Measurements from ENCODE around the gene PEAK3.

Gene PEAK3

GRCh38 chr19:2318923-2319322 lies 36.9 kb upstream of the PEAK3 start:
- Histone ChIP-seq H3F3A (ENCODE audit: insufficient read depth, low read length) (peaks cover 5% of the 10 kb centered on the region; the same call in 1 of the 2 replicates), H3K4me2 (ENCODE audit: low read depth, low read length) (no peak overlapping the region), H3K27ac (ENCODE audit: low read length) (no peak overlapping the region), H4K20me1 (ENCODE audit: insufficient read depth, low read length) (no peaks in the 10 kb centered on the region), H3K4me1 (ENCODE audit: low read length) (no peaks in the 10 kb centered on the region), H3K9ac (ENCODE audit: low read length) (no peak overlapping the region), H3K9me2 (replicated peaks; ENCODE audit: insufficient read depth, low read length) (no peaks in the 10 kb centered on the region), H3K27me3 (replicated peaks; ENCODE audit: insufficient read depth, low read length) (peaks cover 18% of the 10 kb centered on the region), H3K9me3 (replicated peaks; ENCODE audit: insufficient read depth, low read length) (no peaks in the 10 kb centered on the region), H3K4me3 (ENCODE audit: low read length) (no peak overlapping the region), H3K36me3 (replicated peaks; ENCODE audit: insufficient read depth, low read length) (no peaks in the 10 kb centered on the region), H2AFZ (ENCODE audit: low read length) (no peak overlapping the region), H3K79me2 (ENCODE audit: low read length) (peaks cover 4% of the 10 kb centered on the region)
- no peak for DNase-seq
- no peak for TF ChIP-seq EZH2 (optimal IDR thresholded peaks at IDR 0.05; ENCODE audit: low read depth, low read length)
- TF ChIP-seq EZH2phosphoT487 (IDR thresholded peaks at IDR 0.05; ENCODE audit: low read length): no peak
- no peak for TF ChIP-seq CTCF (IDR thresholded peaks at IDR 0.05; ENCODE audit: low read length)

- no peak overlapping the region for H3K27ac ChIP-seq (ENCODE audit: low read length)
- peaks cover 5% of the 10 kb centered on the region; the same call in 1 of the 2 replicates for H3F3A ChIP-seq (ENCODE audit: insufficient read depth, low read length)
- no peaks in the 10 kb centered on the region for H3K36me3 ChIP-seq (replicated peaks; ENCODE audit: insufficient read depth, low read length)
- H2AFZ ChIP-seq (ENCODE audit: low read length): no peak overlapping the region
- TF ChIP-seq CTCF (IDR thresholded peaks at IDR 0.05; ENCODE audit: low read length) (no peak), EZH2phosphoT487 (IDR thresholded peaks at IDR 0.05; ENCODE audit: low read length) (no peak), EZH2 (optimal IDR thresholded peaks at IDR 0.05; ENCODE audit: low read depth, low read length) (no peak)
- peaks cover 30% of the 10 kb centered on the region for H3K27me3 ChIP-seq (replicated peaks; ENCODE audit: insufficient read depth, low read length)
- no peaks in the 10 kb centered on the region for H3K9me2 ChIP-seq (replicated peaks; ENCODE audit: insufficient read depth, low read length)
- H3K4me3 ChIP-seq (ENCODE audit: low read length): no peak overlapping the region
- H3K79me2 ChIP-seq (ENCODE audit: low read length): no peaks in the 10 kb centered on the region
- H4K20me1 ChIP-seq (ENCODE audit: insufficient read depth, low read length): no peaks in the 10 kb centered on the region
- DNase-seq: no peak
- H3K9ac ChIP-seq (ENCODE audit: low read length): no peak overlapping the region
- H3K4me1 ChIP-seq (ENCODE audit: low read length): no peaks in the 10 kb centered on the region
- no peaks in the 10 kb centered on the region for H3K9me3 ChIP-seq (replicated peaks; ENCODE audit: insufficient read depth, low read length)
- no peak overlapping the region for H3K4me2 ChIP-seq (ENCODE audit: low read depth, low read length)
Measured at GRCh38 chr19:2317756-2318155, 35.8 kb upstream of the PEAK3 start.

GRCh38 chr19:2317300-2317699 lies 35.3 kb upstream of the PEAK3 start:
- no peaks in the 10 kb centered on the region for H3K36me3 ChIP-seq (replicated peaks; ENCODE audit: insufficient read depth, low read length)
- H3K9me2 ChIP-seq (replicated peaks; ENCODE audit: insufficient read depth, low read length): no peaks in the 10 kb centered on the region
- H3K4me2 ChIP-seq (ENCODE audit: low read depth, low read length): no peak overlapping the region
- no peaks in the 10 kb centered on the region for H4K20me1 ChIP-seq (ENCODE audit: insufficient read depth, low read length)
- H3F3A ChIP-seq (ENCODE audit: insufficient read depth, low read length): peaks cover 5% of the 10 kb centered on the region; the same call in 1 of the 2 replicates
- no peaks in the 10 kb centered on the region for H3K79me2 ChIP-seq (ENCODE audit: low read length)
- H3K27ac ChIP-seq (ENCODE audit: low read length): no peak overlapping the region
- H3K4me3 ChIP-seq (ENCODE audit: low read length): no peak overlapping the region
- peaks cover 34% of the 10 kb centered on the region for H3K27me3 ChIP-seq (replicated peaks; ENCODE audit: insufficient read depth, low read length)
- H2AFZ ChIP-seq (ENCODE audit: low read length): no peak overlapping the region
- H3K9me3 ChIP-seq (replicated peaks; ENCODE audit: insufficient read depth, low read length): no peaks in the 10 kb centered on the region
- no peak overlapping the region for H3K9ac ChIP-seq (ENCODE audit: low read length)
- no peaks in the 10 kb centered on the region for H3K4me1 ChIP-seq (ENCODE audit: low read length)
- no peak for DNase-seq
- TF ChIP-seq CTCF (IDR thresholded peaks at IDR 0.05; ENCODE audit: low read length) (no peak), EZH2 (optimal IDR thresholded peaks at IDR 0.05; ENCODE audit: low read depth, low read length) (no peak)
